ENCODE measurements around the gene FRS2. TPM values are rescaled to one million over a fixed set of nuclear protein-coding genes. Genes with fewer than 3 reads are reported as not detected.
"Not testable (repeated sequence)": the region's sequence is repeated elsewhere in the genome, so short reads cannot be mapped to it uniquely, and the experiment has no call there.

Gene FRS2
- total and polyA plus RNA-seq, 2 donors from 2014 or later, result 4.6 to 31.4 TPM

- FAIRE-seq, result no peak
- no peak for DNase-seq
- Histone ChIP-seq H3K4me1 (ENCODE audit: control insufficient read depth in 2 of 3, insufficient read depth in 2 of 3, low read depth in 1 of 3, low read length in 3 of 3) (no peaks in the 10 kb centered on the region), H3K36me3 (ENCODE audit: control insufficient read depth in 2 of 3, insufficient read depth in 3 of 3, low read length in 3 of 3) (peaks cover 5 to 38% (median 27%) of the 10 kb centered on the region in 3 donors), H3K4me3 (ENCODE audit: low read length in 3 of 3) (no peak overlapping the region), H3K27ac (ENCODE audit: low read depth in 2 of 2, low read length in 2 of 2) (no peak overlapping the region), H3K9ac (ENCODE audit: low read length in 3 of 3) (no peak overlapping the region), H3K9me3 (ENCODE audit: control insufficient read depth in 2 of 3, insufficient read depth in 1 of 3, low read length in 3 of 3) (no peaks in the 10 kb centered on the region), H3K27me3 (ENCODE audit: control insufficient read depth, insufficient read depth, low read length) (no peaks in the 10 kb centered on the region)
- intact Hi-C loops (cut with DNase I), result no loop called here
- TF ChIP-seq CTCF (IDR thresholded peaks at IDR 0.05; ENCODE audit: borderline replicate concordance, extremely low read depth, insufficient read depth), result no peak
These were observed 131.9 kb downstream of the FRS2 start for GRCh38 chr12:69601962-69602685.

- no peak for FAIRE-seq
- Histone ChIP-seq H3K27me3 (ENCODE audit: control insufficient read depth, insufficient read depth, low read length) (no peaks in the 10 kb centered on the region), H3K9me3 (ENCODE audit: control insufficient read depth in 2 of 3, insufficient read depth in 1 of 3, low read length in 3 of 3) (no peaks in the 10 kb centered on the region), H3K27ac (ENCODE audit: low read depth in 2 of 2, low read length in 2 of 2) (no peak overlapping the region), H3K4me1 (ENCODE audit: control insufficient read depth in 2 of 3, insufficient read depth in 2 of 3, low read depth in 1 of 3, low read length in 3 of 3) (no peaks in the 10 kb centered on the region), H3K9ac (ENCODE audit: low read length in 3 of 3) (no peak overlapping the region), H3K4me3 (ENCODE audit: low read length in 3 of 3) (no peak overlapping the region), H3K36me3 (ENCODE audit: control insufficient read depth in 2 of 3, insufficient read depth in 3 of 3, low read length in 3 of 3) (peaks cover 5 to 29% (median 20%) of the 10 kb centered on the region in 3 donors)
- DNase-seq, result no peak
- intact Hi-C loops (cut with DNase I), result no loop called here
- no peak for TF ChIP-seq CTCF (IDR thresholded peaks at IDR 0.05; ENCODE audit: borderline replicate concordance, extremely low read depth, insufficient read depth)
These were observed 132.8 kb downstream of the FRS2 start for GRCh38 chr12:69602954-69603353.

GRCh38 chr12:69603556-69603955 lies 133.4 kb downstream of the FRS2 start:
- H3K4me1 ChIP-seq (ENCODE audit: control insufficient read depth in 2 of 3, insufficient read depth in 2 of 3, low read depth in 1 of 3, low read length in 3 of 3); H3K4me3 ChIP-seq (ENCODE audit: low read length in 3 of 3); FAIRE-seq; H3K27ac ChIP-seq (ENCODE audit: low read depth in 2 of 2, low read length in 2 of 2); intact Hi-C loops (cut with DNase I); H3K9ac ChIP-seq (ENCODE audit: low read length in 3 of 3); H3K27me3 ChIP-seq (ENCODE audit: control insufficient read depth, insufficient read depth, low read length); DNase-seq; H3K9me3 ChIP-seq (ENCODE audit: control insufficient read depth in 2 of 3, insufficient read depth in 1 of 3, low read length in 3 of 3): not testable (repeated sequence)
- peaks cover 5 to 25% (median 17%) of the 10 kb centered on the region in 3 donors for H3K36me3 ChIP-seq (ENCODE audit: control insufficient read depth in 2 of 3, insufficient read depth in 3 of 3, low read length in 3 of 3)

- H3K9me3 ChIP-seq (ENCODE audit: control insufficient read depth in 2 of 3, insufficient read depth in 1 of 3, low read length in 3 of 3); FAIRE-seq; intact Hi-C loops (cut with DNase I); H3K9ac ChIP-seq (ENCODE audit: low read length in 3 of 3); H3K27me3 ChIP-seq (ENCODE audit: control insufficient read depth, insufficient read depth, low read length); DNase-seq; H3K4me1 ChIP-seq (ENCODE audit: control insufficient read depth in 2 of 3, insufficient read depth in 2 of 3, low read depth in 1 of 3, low read length in 3 of 3); H3K4me3 ChIP-seq (ENCODE audit: low read length in 3 of 3); H3K27ac ChIP-seq (ENCODE audit: low read depth in 2 of 2, low read length in 2 of 2): not testable (repeated sequence)
- H3K36me3 ChIP-seq (ENCODE audit: control insufficient read depth in 2 of 3, insufficient read depth in 3 of 3, low read length in 3 of 3), result peaks cover 5 to 25% (median 14%) of the 10 kb centered on the region in 3 donors
These were observed 134.1 kb downstream of the FRS2 start for GRCh38 chr12:69604275-69604674.

All from kidney (tissue), 14 donors.